Esophagus squamous epithelium (tissue), 4 donors: Measurements from ENCODE around the gene METAP2.

Experiments used
- CTCF ChIP-seq, 6 experiments: fragments of 450-650 bp in 4 of 6; fragments of 200-600 bp in 2 of 6; sonication (generic) in 2 of 6; IDR thresholded peaks; one replicate each; pipeline ENCODE4 v1.5.1; 2016 to 2019; ENCODE audit warnings: antibody characterized with exemption in 6 of 6, mild to moderate bottlenecking in 4 of 6, moderate library complexity in 4 of 6
- POLR2A ChIP-seq, 4 donors: fragments of 450-650 bp; IDR thresholded peaks; one replicate each; pipeline ENCODE4 v1.6.1; 2017; ENCODE audit warnings: antibody characterized with exemption in 4 of 4, mild to moderate bottlenecking in 4 of 4, moderate library complexity in 3 of 4

- no peak for TF ChIP-seq CTCF (IDR thresholded peaks at IDR 0.05)
- no peak for TF ChIP-seq POLR2A (IDR thresholded peaks at IDR 0.05)
Observed at GRCh38 chr12:95462081-95462480, 11.9 kb upstream of the METAP2 start.
